ENCODE measurements around the gene KCNMB2.
A peak's percentile ranks its signal among the peaks of the same experiment; 100 is the strongest.
"Not testable (repeated sequence)": the region's sequence is repeated elsewhere in the genome, so short reads cannot be mapped to it uniquely, and the experiment has no call there.

Gene KCNMB2

GRCh38 chr3:178739720-178740119 lies 203.5 kb downstream of the KCNMB2 start:
- no peak for DNase-seq (ENCODE audit: extremely low spot score, insufficient read length, low read depth)
- FAIRE-seq = no peak

DNA sequence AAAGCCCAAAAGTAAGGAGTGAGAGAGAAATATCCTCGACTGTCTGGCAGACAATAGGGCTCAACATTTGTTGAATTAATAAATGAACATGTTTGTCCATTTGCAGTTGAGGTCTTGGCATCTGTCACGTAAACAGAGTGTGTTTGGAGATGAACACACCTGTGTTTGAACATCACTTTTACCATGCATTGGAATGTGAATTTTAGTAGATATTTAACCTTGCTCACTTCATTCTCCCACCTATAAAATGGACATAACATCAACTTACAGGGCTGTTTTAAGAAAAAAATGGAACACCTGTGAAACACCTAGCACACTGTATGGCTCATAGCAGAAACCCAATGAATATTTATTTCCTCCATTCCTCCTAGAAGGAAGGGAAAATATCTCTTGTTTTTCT lies 204.8 kb downstream of the KCNMB2 start:
- FAIRE-seq = no peak

GRCh38 chr3:178743297-178743696 lies 207.1 kb downstream of the KCNMB2 start:
- DNase-seq (ENCODE audit: extremely low spot score, insufficient read length, low read depth) = no peak
- FAIRE-seq = no peak

More for the DNA sequence above, 204.8 kb downstream of the KCNMB2 start:
- no peak for DNase-seq (ENCODE audit: extremely low spot score, insufficient read length, low read depth)

GRCh38 chr3:178745861-178746655 lies 209.8 kb downstream of the KCNMB2 start:
- not testable (repeated sequence) for DNase-seq (ENCODE audit: extremely low spot score, insufficient read length, low read depth); FAIRE-seq

DNA sequence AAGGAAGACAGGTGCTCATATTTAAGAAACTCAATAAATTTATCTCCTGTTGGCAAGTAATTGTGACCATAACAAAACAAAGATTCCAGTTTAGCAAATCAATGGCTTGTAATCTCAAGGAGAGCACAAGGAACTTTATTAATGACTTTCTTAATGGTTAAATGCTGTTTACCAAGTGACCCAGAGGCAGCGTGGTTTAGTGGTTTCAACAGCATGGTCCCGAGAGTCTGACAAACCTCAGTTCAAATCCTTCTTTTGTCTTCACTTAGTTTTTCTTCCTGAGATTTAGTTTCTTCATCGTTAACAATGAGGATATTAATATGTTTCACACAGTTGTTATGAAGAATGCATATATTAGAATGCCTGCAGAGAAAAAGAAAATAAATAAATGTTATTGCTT lies 212.6 kb downstream of the KCNMB2 start:
- DNase-seq (ENCODE audit: extremely low spot score, insufficient read length, low read depth) (no peak), FAIRE-seq (no peak)

DNA sequence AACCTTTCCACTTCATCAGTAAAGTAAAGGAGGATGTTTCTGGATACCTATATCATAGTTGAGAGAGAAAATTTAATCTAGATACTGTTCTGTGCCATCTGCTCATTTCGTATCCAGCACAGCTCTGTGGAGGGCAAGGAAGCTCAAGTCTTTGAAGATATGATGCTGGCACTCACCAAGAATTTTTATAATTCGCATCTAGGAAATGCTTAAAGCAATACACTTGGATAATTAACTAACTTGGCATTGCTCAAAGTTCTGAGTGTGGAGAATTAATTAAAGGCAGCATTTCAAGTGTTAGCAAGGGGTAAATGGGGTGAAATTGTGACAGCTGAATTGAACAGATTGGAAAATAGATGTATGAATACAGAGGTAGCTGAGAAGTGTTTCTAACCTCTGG lies 213.2 kb downstream of the KCNMB2 start:
- DNase-seq (ENCODE audit: extremely low spot score, insufficient read length, low read depth) (no peak), FAIRE-seq (no peak)

DNA sequence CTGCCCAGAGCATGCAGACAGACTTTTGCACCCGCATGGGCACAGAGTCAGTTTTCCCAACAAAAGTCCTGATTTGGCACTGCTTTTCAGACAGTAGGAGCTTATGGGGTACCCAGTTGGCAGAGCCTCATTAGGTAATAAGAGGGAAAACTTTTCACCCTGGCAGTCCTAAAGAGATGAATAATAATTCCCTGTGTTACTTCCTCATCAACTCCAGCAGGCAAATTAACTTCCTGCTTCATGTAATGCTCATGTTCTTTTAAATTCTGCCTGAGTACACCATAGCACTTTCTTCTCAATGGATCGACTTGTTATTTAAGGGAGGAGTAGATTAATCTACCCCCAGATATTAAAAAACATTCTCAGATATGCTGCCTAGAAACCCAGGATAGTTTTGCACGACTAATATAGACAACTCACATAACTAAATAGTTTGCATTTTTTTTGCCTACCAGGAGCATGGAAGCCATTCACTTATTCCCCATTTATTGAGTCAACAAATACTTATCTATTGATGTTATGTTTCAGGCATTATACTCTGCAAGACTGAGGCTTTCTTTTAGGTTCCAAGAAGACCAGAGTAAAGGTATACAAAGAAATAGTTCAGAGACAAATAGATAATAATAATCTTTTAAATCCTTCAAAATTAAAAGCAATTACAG lies 214.5 kb downstream of the KCNMB2 start:
- FAIRE-seq = no peak
- no peak for DNase-seq (ENCODE audit: extremely low spot score, insufficient read length, low read depth)

DNA sequence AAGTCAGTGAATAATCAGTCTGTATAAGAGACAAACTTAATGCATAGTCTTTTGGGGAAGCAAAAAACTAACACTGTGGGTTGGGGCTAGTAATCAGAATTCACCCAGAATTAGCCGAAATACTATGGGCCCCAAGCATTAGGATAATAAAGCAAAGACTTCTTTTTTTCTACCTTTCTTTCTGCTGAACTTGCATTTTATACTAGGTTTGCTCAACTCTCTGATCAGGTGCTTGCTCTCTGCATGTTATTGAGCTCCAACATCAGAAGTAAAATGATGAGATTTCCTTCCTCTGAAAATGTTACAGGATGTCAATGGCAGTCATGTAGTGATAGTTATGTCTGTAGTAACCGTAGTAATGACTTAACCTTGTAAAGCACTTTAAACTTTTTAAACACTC lies 216.6 kb downstream of the KCNMB2 start:
- DNase-seq (ENCODE audit: extremely low spot score, insufficient read length, low read depth) = no peak
- no peak for FAIRE-seq

- FAIRE-seq = no peak
- DNase-seq (ENCODE audit: extremely low spot score, insufficient read length, low read depth) = no peak
Observed at GRCh38 chr3:178754852-178755510, 218.7 kb downstream of the KCNMB2 start.

DNA sequence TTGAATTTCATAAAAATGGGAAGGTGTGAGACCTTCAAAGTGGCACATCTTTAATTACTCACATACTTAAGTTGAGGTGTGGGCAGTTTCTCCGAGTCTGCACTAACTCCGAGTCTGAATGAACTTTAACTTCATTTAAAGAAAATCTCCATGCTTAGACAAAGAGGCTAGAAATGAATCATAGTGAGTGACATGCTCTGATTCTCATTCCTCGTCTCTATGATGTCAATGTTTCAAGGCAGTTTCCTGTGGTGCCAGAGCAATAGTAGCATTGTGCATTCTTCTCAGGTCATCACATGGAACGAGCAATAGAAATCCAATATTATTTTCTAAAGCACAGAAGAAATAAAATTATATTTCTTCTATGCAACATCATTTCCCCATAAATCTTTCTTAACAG lies 224.8 kb downstream of the KCNMB2 start:
- FAIRE-seq (no peak), DNase-seq (ENCODE audit: extremely low spot score, insufficient read length, low read depth) (no peak)

GRCh38 chr3:178761461-178761860 lies 225.2 kb downstream of the KCNMB2 start:
- FAIRE-seq (no peak), DNase-seq (ENCODE audit: extremely low spot score, insufficient read length, low read depth) (no peak)

- FAIRE-seq (no peak), DNase-seq (ENCODE audit: extremely low spot score, insufficient read length, low read depth) (no peak)
Observed at GRCh38 chr3:178762385-178762784, 226.1 kb downstream of the KCNMB2 start.

- no peak for DNase-seq (ENCODE audit: extremely low spot score, insufficient read length, low read depth)
- peak; percentile 18 for FAIRE-seq
Observed at GRCh38 chr3:178765472-178765871, 229.2 kb downstream of the KCNMB2 start.

DNA sequence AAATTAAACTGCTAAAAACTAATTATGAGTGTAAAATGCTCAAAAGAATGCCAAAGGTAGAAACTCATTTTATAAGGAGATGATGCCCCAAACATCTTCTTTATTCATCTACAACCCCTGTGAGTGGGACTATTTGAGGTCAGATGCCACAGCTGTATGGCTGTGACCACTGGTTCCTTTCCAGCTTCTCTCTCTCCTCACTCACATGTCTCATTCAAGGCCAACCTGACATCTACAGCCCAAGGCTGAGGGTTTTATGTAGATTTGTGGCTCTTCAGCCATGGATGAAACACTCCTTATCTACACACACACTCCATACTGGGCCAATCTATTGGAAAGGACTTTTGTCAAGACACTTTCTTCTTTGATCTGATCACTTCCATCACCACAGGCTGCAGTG lies 231.3 kb downstream of the KCNMB2 start:
- no peak for FAIRE-seq

DNA sequence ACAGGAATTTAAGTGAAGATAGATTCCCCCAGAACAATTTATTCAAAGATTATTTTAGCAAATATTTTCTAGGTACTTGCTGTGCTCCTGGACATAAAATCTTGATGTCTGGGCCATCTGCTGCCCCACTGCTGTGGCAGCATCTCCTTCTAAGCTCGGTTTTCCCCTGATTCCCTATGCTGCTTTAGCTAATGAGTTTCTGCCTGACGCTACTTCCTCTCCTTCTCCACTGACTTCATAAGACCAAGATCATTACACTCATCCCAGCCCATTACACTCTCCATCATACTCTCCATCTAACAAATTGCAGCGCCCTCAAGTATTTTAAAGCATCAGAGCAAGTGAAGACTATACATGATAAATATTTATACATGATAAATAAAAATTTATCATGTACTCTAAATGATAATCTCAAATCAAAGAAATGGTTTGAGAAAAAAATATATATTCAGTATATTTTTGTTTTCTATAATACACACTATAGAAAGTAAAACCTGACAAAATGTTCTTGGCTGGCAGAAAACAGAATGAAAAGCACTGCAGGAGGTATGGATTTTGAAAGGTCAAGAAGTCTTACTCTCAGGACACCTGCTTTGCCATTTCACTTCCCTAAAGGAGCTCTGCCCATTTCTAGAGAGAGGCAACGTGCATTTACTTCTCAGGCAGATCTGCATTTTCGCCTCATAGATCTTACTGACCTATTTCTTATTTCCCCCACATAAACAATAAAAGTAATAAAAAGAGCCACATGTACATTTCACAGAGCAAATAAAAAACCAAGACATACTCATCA lies 232.0 kb downstream of the KCNMB2 start:
- DNase-seq (ENCODE audit: extremely low spot score, insufficient read length, low read depth) (no peak), FAIRE-seq (peak; percentile 56)

More for the DNA sequence above, 231.3 kb downstream of the KCNMB2 start:
- DNase-seq (ENCODE audit: extremely low spot score, insufficient read length, low read depth) = no peak

DNA sequence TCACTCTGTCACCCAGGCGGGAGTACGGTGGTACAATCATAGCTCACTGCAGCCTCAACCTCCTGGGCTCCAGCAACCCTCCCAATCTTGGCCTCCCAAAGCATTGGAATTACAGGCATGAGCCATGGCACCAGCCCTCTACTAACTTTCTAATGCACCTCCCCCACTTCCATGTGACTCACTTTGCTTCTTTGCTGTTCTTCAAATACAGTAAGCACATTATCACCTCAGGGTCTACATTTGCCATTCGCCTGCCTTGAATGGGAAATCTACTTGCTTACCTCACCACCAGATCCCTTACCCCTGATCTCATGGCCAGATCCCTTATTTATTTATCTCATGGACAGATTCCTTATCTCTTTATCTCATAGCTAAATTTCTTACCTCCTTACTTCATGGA lies 235.3 kb downstream of the KCNMB2 start:
- FAIRE-seq (no peak), DNase-seq (ENCODE audit: extremely low spot score, insufficient read length, low read depth) (no peak)

- no peak for FAIRE-seq
- no peak for DNase-seq (ENCODE audit: extremely low spot score, insufficient read length, low read depth)
Observed at GRCh38 chr3:178772746-178773145, 236.5 kb downstream of the KCNMB2 start.

DNA sequence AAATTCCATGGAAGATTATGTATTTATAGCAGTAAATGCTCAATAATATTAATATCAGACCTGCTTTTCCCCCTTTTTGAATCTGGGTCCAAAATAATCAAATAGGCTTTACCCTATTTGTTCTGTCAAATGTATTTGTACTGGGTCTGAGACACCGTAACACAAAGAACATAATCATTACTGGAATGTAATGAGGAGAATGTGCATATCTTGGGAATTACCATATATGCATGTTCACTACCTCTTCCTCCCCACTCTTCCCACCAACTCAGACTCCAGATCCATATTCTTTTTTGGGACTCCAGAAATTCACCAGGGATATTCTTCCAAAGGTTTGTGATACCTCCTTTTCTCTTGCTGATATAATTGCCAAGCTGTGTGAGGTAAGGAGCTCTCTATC lies 237.1 kb downstream of the KCNMB2 start:
- FAIRE-seq (no peak), DNase-seq (ENCODE audit: extremely low spot score, insufficient read length, low read depth) (no peak)

DNA sequence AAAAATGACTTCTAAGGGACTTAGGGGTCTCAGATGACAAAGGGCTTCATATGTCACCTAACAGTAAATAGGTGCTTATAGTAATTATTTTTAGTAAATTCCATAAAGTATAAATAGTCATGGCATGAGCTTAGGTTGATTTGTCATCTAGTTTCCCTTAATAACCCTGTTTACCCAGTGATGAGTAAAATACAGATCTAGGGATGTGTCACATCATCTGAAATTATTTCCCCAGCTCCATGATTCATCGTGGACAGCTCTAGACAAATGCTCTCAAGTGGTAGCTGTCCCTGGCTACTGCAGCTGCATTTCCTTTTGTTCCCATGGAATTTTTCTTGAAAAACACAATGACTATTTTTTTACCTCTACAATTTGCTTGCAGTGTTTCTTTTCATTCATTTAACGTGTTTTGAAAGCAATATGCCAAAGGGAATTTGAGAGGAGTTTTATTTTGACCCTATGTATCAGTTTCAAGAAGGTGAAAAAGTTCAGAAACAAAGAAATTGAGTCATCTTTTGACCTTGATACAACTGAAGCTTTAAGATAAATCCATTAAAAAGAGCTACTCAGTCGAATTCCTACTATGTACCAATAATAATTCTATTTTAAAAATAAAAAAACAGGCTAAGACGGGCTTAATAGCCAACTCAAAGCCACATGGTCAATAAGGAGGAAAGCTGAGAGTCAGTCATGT lies 241.6 kb downstream of the KCNMB2 start:
- no peak for DNase-seq (ENCODE audit: extremely low spot score, insufficient read length, low read depth)

GRCh38 chr3:178778589-178778988 lies 242.4 kb downstream of the KCNMB2 start:
- no peak for FAIRE-seq
- no peak for DNase-seq (ENCODE audit: extremely low spot score, insufficient read length, low read depth)

More for the DNA sequence above, 241.6 kb downstream of the KCNMB2 start:
- no peak for FAIRE-seq

Measured in GM18507 (cell line).